CD4-positive, alpha-beta T cell (primary cell): ENCODE measurements around the gene HDAC10. TPM values are rescaled to one million over a fixed set of nuclear protein-coding genes. Genes with fewer than 3 reads are reported as not detected.

Source experiments
- ATAC-seq: fragments of 200-7000 bp; cut with Tn5 transposase; one replicate; pipeline ENCODE4 v1.10.0; 2022; ENCODE audit warnings: mild to moderate bottlenecking; ENCODE audit not compliant: poor library complexity
- CTCF ChIA-PET: fragments of 350-600 bp; sonication (Branson Sonifier 250); formaldehyde crosslinking; loops from one replicate; lab custom pipeline; 2021; ENCODE audit warnings: antibody characterized with exemption, inconsistent platforms; lab: Charles Lee
- POLR2A ChIA-PET: fragments of 350-600 bp; sonication (Branson Sonifier 250); formaldehyde crosslinking; loops from one replicate; lab custom pipeline; 2021; ENCODE audit warnings: antibody characterized with exemption, inconsistent platforms; lab: Charles Lee
- DNase-seq, 14 experiments: peaks; one replicate each; pipeline ENCODE4 v3.0.0-alpha.2; 2013 to 2020; ENCODE audit warnings: mixed read lengths in 2 of 14
- H3K27ac ChIP-seq, 2 donors: one replicate each; pipeline versions ENCODE4 v1.5.1 to v1.7.0; 2013; ENCODE audit warnings: low read length in 2 of 2, low read depth in 1 of 2, mild to moderate bottlenecking in 1 of 2
- H3K27me3 ChIP-seq, 2 experiments: 1 replicate in 1 of 2; 2 replicates in 1 of 2; pipeline versions ENCODE4 v1.6.1 to v1.7.0; 2013; ENCODE audit warnings: low read length in 2 of 2, control low read depth in 1 of 2, mild to moderate bottlenecking in 1 of 2, moderate library complexity in 1 of 2; ENCODE audit not compliant: insufficient read depth in 2 of 2, control insufficient read depth in 1 of 2
- H3K36me3 ChIP-seq: one replicate; pipeline ENCODE4 v1.6.1; 2013; ENCODE audit warnings: low read length, control low read depth; ENCODE audit not compliant: insufficient read depth
- H3K4me1 ChIP-seq: one replicate; pipeline ENCODE4 v1.6.1; 2013; ENCODE audit warnings: low read length, control low read depth; ENCODE audit not compliant: insufficient read depth
- H3K4me3 ChIP-seq: one replicate; pipeline ENCODE4 v1.5.1; 2013; ENCODE audit warnings: mild to moderate bottlenecking, low read length, moderate library complexity
- H3K9me3 ChIP-seq, 2 experiments: 1 replicate in 1 of 2; 2 replicates in 1 of 2; pipeline versions ENCODE4 v1.6.1 to v1.7.0; 2013; ENCODE audit warnings: low read length in 2 of 2, mild to moderate bottlenecking in 2 of 2, control low read depth in 1 of 2, moderate library complexity in 1 of 2; ENCODE audit not compliant: control insufficient read depth in 1 of 2, insufficient read depth in 1 of 2
- H3K27ac Mint-ChIP-seq: one replicate; pipeline ENCODE4 v1.8.0; 2020; ENCODE audit warnings: mixed read lengths
- H3K27me3 Mint-ChIP-seq: one replicate; pipeline ENCODE4 v1.8.0; 2021; ENCODE audit warnings: mixed read lengths
- H3K36me3 Mint-ChIP-seq: one replicate; pipeline ENCODE4 v1.8.0; 2021; ENCODE audit warnings: low read depth, mixed read lengths
- H3K4me1 Mint-ChIP-seq: one replicate; pipeline ENCODE4 v1.8.0; 2021; ENCODE audit warnings: low read depth, mixed read lengths
- H3K4me3 Mint-ChIP-seq: one replicate; pipeline ENCODE4 v1.8.0; 2020; ENCODE audit warnings: mild to moderate bottlenecking, mixed read lengths
- H3K9me3 Mint-ChIP-seq: one replicate; pipeline ENCODE4 v1.8.0; 2020; ENCODE audit warnings: mixed read lengths
- intact Hi-C, 2 experiments: fragments of 100-400 bp; cut with DNase I in 1 of 2; cut with micrococcal nuclease in 1 of 2; formaldehyde crosslinking; loops; one replicate each; pipeline versions ENCODE4 v1.15.1 to v1.9.0; 2023 to 2025; cut with DNase I, micrococcal nuclease
- total RNA-seq, 174 experiments: library from RNA in 2 of 174; stranded (reverse) in 2 of 174; gene quantifications; one replicate each; pipeline ENCODE4 v1.2.3 and lab custom pipeline; 2021 to 2026
- TF ChIP-seq, protein P1 (sequence below): fragments of 200-600 bp; IDR thresholded peaks from one replicate; pipeline ENCODE4 v1.8.0; 2022; ENCODE audit warnings: antibody characterized with exemption, mild to moderate bottlenecking

The HDAC10 gene
- total RNA-seq, 2 experiments from 2014 or later, result 87.3 to 88.7 TPM

DNA sequence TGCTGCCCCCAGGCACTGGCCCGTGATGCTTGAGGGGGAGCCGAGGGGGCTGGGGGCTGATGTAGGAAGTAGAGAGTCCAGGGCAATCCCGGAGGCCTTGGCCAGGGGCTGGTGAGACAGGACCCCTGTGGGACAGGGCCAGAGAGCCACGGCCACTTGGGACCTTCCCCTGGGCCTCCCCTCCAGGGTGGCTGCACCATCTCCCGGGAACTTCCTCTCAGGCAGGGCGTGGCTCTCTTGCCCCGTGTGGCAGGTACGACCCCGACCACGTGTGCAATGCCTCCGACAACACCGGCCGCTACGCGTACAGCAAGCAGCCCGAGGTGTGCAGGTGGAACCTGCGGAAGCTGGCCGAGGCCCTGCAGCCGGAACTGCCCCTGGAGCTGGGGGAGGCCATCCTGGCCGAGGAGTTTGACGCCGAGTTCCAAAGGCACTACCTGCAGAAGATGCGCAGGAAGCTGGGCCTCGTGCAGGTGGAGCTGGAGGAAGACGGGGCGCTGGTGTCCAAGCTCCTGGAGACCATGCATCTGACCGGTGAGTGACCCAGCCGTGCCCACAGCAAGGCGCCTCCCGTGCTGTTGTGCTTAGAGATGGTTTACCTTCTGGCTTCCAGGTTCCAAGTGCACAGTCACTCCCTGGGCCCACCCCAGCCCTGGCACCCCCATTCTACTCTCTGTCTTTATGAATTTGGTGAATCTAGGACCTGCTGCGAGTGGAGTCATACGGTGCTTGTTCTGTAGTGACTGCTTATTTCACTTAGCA lies 40.5 kb downstream of the HDAC10 start:
- Histone ChIP-seq H3K36me3 (peaks cover 69% of the 10 kb centered on the region), H3K4me1 (peaks cover 20% of the 10 kb centered on the region), H3K9me3 (no peaks in the 10 kb centered on the region), H3K27me3 (no peaks in the 10 kb centered on the region), H3K4me3 (no peak overlapping the region), H3K27ac (no peak overlapping the region)
- POLR2A ChIA-PET, result interaction anchor here (1.2 kb wide), 1 partner anchor 34 kb away, joined by 5 read pairs; the partner anchor contains the start of gene TUBGCP6
- CTCF ChIA-PET, result interaction anchor here (1.4 kb wide), 1 partner anchor 62 kb away, joined by 6 read pairs; no protein-coding TSS in a partner anchor
- intact Hi-C loops, result no loop called here
- TF ChIP-seq, protein P1, sequence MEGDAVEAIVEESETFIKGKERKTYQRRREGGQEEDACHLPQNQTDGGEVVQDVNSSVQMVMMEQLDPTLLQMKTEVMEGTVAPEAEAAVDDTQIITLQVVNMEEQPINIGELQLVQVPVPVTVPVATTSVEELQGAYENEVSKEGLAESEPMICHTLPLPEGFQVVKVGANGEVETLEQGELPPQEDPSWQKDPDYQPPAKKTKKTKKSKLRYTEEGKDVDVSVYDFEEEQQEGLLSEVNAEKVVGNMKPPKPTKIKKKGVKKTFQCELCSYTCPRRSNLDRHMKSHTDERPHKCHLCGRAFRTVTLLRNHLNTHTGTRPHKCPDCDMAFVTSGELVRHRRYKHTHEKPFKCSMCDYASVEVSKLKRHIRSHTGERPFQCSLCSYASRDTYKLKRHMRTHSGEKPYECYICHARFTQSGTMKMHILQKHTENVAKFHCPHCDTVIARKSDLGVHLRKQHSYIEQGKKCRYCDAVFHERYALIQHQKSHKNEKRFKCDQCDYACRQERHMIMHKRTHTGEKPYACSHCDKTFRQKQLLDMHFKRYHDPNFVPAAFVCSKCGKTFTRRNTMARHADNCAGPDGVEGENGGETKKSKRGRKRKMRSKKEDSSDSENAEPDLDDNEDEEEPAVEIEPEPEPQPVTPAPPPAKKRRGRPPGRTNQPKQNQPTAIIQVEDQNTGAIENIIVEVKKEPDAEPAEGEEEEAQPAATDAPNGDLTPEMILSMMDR, result no peak
- Mint-ChIP-seq H3K27ac (no peak overlapping the region), H3K9me3 (no peaks in the 10 kb centered on the region), H3K4me1 (peaks cover 21% of the 10 kb centered on the region), H3K27me3 (no peaks in the 10 kb centered on the region), H3K4me3 (no peak overlapping the region), H3K36me3 (peaks cover 56% of the 10 kb centered on the region)
- DNase-seq (peak in 1 of 14 experiments; percentile 39), ATAC-seq (no peak)

DNA sequence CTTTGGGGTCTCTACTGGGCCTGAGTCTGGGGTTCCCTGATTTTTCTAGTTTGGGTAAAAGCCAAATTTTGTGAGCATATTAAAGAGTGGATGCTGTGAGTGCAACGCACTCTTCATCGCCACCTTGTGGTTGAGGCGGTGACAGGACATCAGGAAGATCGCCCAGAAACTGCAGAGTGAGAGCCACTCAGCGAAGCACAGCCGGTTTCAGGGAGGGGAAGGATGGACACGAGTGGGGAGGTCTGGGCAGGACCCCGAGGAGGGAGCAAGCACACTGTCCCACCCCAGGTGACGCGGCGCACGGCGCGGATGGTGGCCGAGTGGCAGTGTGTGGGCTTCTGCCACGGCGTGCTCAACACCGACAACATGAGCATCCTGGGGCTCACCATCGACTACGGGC lies 41.2 kb downstream of the HDAC10 start:
- TF ChIP-seq, protein P1, result peak; percentile 70
- DNase-seq, result peak; percentile 59 to 88 (median 68)
- Histone ChIP-seq H3K9me3 (no peaks in the 10 kb centered on the region), H3K4me3 (no peak overlapping the region), H3K27me3 (no peaks in the 10 kb centered on the region), H3K4me1 (peaks cover 20% of the 10 kb centered on the region), H3K27ac (no peak overlapping the region), H3K36me3 (peaks cover 64% of the 10 kb centered on the region)
- Mint-ChIP-seq H3K4me1 (peaks cover 26% of the 10 kb centered on the region), H3K9me3 (no peaks in the 10 kb centered on the region), H3K4me3 (peak overlapping the region; percentile 11), H3K27ac (peak overlapping the region; percentile 78), H3K27me3 (no peaks in the 10 kb centered on the region), H3K36me3 (peaks cover 57% of the 10 kb centered on the region)
- ChIA-PET CTCF (no interaction called here), POLR2A (no interaction called here)
- ATAC-seq, result peak; percentile 82
- intact Hi-C loops, result loop anchor here (1.0 to 10.0 kb wide), 6 partner anchors 19 to 375 kb away; partner anchors contain the start of gene PANX2 (in 1 of the 2)

GRCh38 chr22:50208939-50209892 lies 41.8 kb downstream of the HDAC10 start:
- Histone ChIP-seq H3K27ac (no peak overlapping the region), H3K4me1 (peaks cover 20% of the 10 kb centered on the region), H3K36me3 (peaks cover 63% of the 10 kb centered on the region), H3K9me3 (no peaks in the 10 kb centered on the region), H3K4me3 (no peak overlapping the region), H3K27me3 (no peaks in the 10 kb centered on the region)
- peaks cover 30% of the 10 kb centered on the region for H3K4me1 Mint-ChIP-seq
- ChIA-PET CTCF (no interaction called here), POLR2A (interaction anchor here (0.8 to 1.0 kb wide), 2 partner anchors 19 to 35 kb away, joined by 3 to 4 read pairs; no protein-coding TSS in a partner anchor)
- ATAC-seq (peak; percentile 28), DNase-seq (no peak)
- peak overlapping the region; percentile 78 for H3K27ac Mint-ChIP-seq
- no peaks in the 10 kb centered on the region for H3K9me3 Mint-ChIP-seq
- H3K36me3 Mint-ChIP-seq, result peaks cover 56% of the 10 kb centered on the region
- intact Hi-C loops, result loop anchor here (1.0 to 10.0 kb wide), 6 partner anchors 18 to 374 kb away; partner anchors contain the start of gene PANX2 (in 1 of the 2)
- H3K4me3 Mint-ChIP-seq, result peak overlapping the region; percentile 11
- no peaks in the 10 kb centered on the region for H3K27me3 Mint-ChIP-seq
- TF ChIP-seq, protein P1, result no peak
